ENCODE measurements around the gene XKRX.

DNA sequence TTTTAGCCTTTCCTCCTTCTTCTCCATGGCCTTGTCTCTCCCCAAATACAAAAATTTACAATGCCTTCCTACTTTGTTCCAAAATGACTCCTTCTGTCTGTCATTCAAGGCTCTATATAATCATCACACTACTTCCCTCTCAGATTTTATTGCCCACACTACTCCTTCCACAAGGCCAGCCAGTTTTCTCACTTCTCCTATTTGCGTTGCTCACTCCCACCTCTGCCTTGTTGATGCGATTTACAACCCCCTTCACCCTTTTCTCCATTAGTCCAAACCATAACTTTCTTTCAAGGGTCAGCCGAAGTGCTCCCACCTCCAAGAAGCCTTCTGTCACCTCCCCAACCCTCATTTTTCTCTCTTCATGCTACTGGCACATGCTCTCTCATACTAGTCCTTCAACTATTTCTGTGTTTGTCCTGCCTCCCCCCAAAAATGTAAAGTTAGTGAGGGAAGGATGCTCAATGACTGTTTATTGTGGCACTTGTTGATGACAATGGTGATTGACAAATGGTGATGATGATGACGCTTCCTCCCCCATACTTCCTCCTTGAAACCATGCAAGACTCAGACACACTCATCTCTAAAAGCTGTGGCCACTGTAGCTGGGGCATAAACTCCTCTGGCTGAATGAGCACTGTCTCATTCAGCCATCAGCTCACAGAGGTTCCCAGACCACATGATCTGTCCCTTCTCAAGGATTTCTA lies 2.7 kb upstream of the XKRX start:
- TF ChIP-seq, protein P1, sequence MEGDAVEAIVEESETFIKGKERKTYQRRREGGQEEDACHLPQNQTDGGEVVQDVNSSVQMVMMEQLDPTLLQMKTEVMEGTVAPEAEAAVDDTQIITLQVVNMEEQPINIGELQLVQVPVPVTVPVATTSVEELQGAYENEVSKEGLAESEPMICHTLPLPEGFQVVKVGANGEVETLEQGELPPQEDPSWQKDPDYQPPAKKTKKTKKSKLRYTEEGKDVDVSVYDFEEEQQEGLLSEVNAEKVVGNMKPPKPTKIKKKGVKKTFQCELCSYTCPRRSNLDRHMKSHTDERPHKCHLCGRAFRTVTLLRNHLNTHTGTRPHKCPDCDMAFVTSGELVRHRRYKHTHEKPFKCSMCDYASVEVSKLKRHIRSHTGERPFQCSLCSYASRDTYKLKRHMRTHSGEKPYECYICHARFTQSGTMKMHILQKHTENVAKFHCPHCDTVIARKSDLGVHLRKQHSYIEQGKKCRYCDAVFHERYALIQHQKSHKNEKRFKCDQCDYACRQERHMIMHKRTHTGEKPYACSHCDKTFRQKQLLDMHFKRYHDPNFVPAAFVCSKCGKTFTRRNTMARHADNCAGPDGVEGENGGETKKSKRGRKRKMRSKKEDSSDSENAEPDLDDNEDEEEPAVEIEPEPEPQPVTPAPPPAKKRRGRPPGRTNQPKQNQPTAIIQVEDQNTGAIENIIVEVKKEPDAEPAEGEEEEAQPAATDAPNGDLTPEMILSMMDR (IDR thresholded peaks at IDR 0.05), result no peak
- no peak for TF ChIP-seq POLR2A (IDR thresholded peaks at IDR 0.05)

All from testis (tissue), 2 donors.